Measurements from ENCODE around the gene LILRA1. TPM values are rescaled to one million over a fixed set of nuclear protein-coding genes. Genes with fewer than 3 reads are reported as not detected.

The LILRA1 gene
- total and polyA plus RNA-seq, 10 of the 15 experiments (the other 5 are each of a cell fraction or from before 2014, with no cell fraction given) = 0.04 TPM; not detected in 9

GRCh38 chr19:54650108-54650655 lies 56.8 kb downstream of the LILRA1 start:
- BruUV-seq (replicated peaks) = no TSS peak
- POLR2A ChIA-PET = interaction anchor here (0.6 kb wide), 1 partner anchor 366 kb away, joined by 3 read pairs; no protein-coding TSS in a partner anchor

More at GRCh38 chr19:54650108-54650655, 56.8 kb downstream of the LILRA1 start:
- H3K79me2 ChIP-seq (ENCODE audit: control insufficient read depth, insufficient read depth, low read length) = no peaks in the 10 kb centered on the region
- H3K27ac ChIP-seq (ENCODE audit: control insufficient read depth, insufficient read depth) = no peak overlapping the region
- H3K4me1 ChIP-seq (ENCODE audit: control insufficient read depth, insufficient read depth, low read length) = peaks cover 7% of the 10 kb centered on the region
- 55% methylated on average over 5 of the region's 6 CpGs for WGBS (ENCODE audit: insufficient coverage, insufficient replicate concordance, low lambda C conversion rate, missing lambda C conversion rate)
- no peak for FAIRE-seq
- no peak for TF ChIP-seq NR2F1 (conservative IDR thresholded peaks at IDR 0.05)
- no peak for TF ChIP-seq STAT1 (conservative IDR thresholded peaks at IDR 0.05)
- TF ChIP-seq BCL11A (IDR thresholded peaks at IDR 0.05; ENCODE audit: low read depth, low read length) = no peak
- no peak overlapping the region for H3K4me2 ChIP-seq (ENCODE audit: control insufficient read depth, insufficient read depth)
- ChIA-PET RAD21 (ENCODE audit: unreplicated experiment) (interaction anchor here (0.8 to 7.8 kb wide), 3 partner anchors 12 to 170 kb away, joined by 3 to 189 read pairs (median 59); no protein-coding TSS in a partner anchor), CTCF (interaction anchor here (1.1 to 20.7 kb wide), 5 partner anchors 12 to 170 kb away, joined by 3 to 842 read pairs (median 54); partner anchors contain the start of gene LILRB4), SMC1A (ENCODE audit: uncharacterized antibody, unreplicated experiment) (interaction anchor here (0.6 to 8.0 kb wide), 8 partner anchors 15 to 266 kb away, joined by 3 to 268 read pairs (median 12); no protein-coding TSS in a partner anchor)
- H3K9me3 ChIP-seq (replicated peaks; ENCODE audit: control insufficient read depth, insufficient read depth, low read length) = no peaks in the 10 kb centered on the region; the same call in 2 of the 3 replicates
- no peak overlapping the region for H3K9ac ChIP-seq (ENCODE audit: control insufficient read depth, insufficient read depth, low read length)
- intact Hi-C loops (cut with micrococcal nuclease; ENCODE audit: unreplicated experiment) (no loop called here), in situ Hi-C loops (cut with MboI) (loop anchor here (5.0 kb wide), 1 partner anchor 173 kb away; no protein-coding TSS in a partner anchor)
- no peak overlapping the region for H2AFZ ChIP-seq (ENCODE audit: control insufficient read depth, low read depth, low read length)
- no peaks in the 10 kb centered on the region for H4K20me1 ChIP-seq (ENCODE audit: control insufficient read depth, insufficient read depth)
- no peak overlapping the region for H3K4me3 ChIP-seq
- no peaks in the 10 kb centered on the region for H3K27me3 ChIP-seq (replicated peaks in 1 of 2; ENCODE audit: control insufficient read depth in 2 of 2, insufficient read depth in 2 of 2, low read length in 1 of 2)
- no peak for DNase-seq (ENCODE audit: low read depth, low spot score)
- no peak for ATAC-seq
- no peaks in the 10 kb centered on the region for H3K36me3 ChIP-seq (ENCODE audit: control insufficient read depth in 2 of 2, insufficient read depth in 2 of 2, low read length in 1 of 2)

Small RNAs within 50 kb of the gene (microRNA-seq; reads per million reads assigned to microRNA genes)
- gene MIR8061 = not detected

Small RNAs within 50 kb of the gene (small RNA-seq; reads per million reads assigned to genes)
- gene AC245036.2 (not detected), gene AC245036.3 (not detected), gene MIR8061 (not detected)

Other genes starting within 250 kb of the LILRA1 start
Only the 7 nearest of the 15 such genes appear.
- gene LENG9, start 129.9 kb upstream of the LILRA1 start, total RNA-seq (2014; rRNA removed) = 2.9 and 4.0 TPM in 2 replicates
- 0.76 and 0.78 TPM in 2 replicates for gene LENG9, start 129.9 kb upstream of the LILRA1 start, total RNA-seq (2014; rRNA removed; fragmentation: Illumina TruSeq; extraction: Trizol)
- gene LENG9, start 129.9 kb upstream of the LILRA1 start, total RNA-seq (2021) = 2.5 and 3.5 TPM in 2 replicates
- gene LENG9, start 129.9 kb upstream of the LILRA1 start, polyA plus RNA-seq (2011; rRNA removed) = 0.09 and 0.20 TPM in 2 replicates
- gene LENG9, start 129.9 kb upstream of the LILRA1 start, polyA plus RNA-seq (2014; fragmentation: Illumina TruSeq; extraction: Trizol) = 0.11 and 0.46 TPM in 2 replicates
- gene LENG9, start 129.9 kb upstream of the LILRA1 start, polyA plus RNA-seq (2014; fragmentation: Nextera tagmentation; extraction: Ambion mirVana) = 1 to 10 TPM in 1 of 2 experiments, under 1 TPM in 1; 0.18 to 1.7 TPM
- 2.1 and 2.7 TPM in 2 replicates for gene LENG9, start 129.9 kb upstream of the LILRA1 start, polyA plus RNA-seq (2014; rRNA removed)
- under 1 TPM in 1 of 2 experiments, not detected in 1; 0.09 TPM for gene LENG9, start 129.9 kb upstream of the LILRA1 start, polyA plus RNA-seq (2016; fragmentation: Nextera tagmentation; extraction: Ambion mirVana)
- 1.3 and 1.8 TPM in 2 replicates for gene CDC42EP5, start 120.3 kb upstream of the LILRA1 start, total RNA-seq (2014; rRNA removed)
- gene CDC42EP5, start 120.3 kb upstream of the LILRA1 start, total RNA-seq (2014; rRNA removed; fragmentation: Illumina TruSeq; extraction: Trizol) = 1.2 TPM in 1 of 2 replicates, not detected in the other
- 1.4 and 1.5 TPM in 2 replicates for gene CDC42EP5, start 120.3 kb upstream of the LILRA1 start, total RNA-seq (2021)
- 0.40 and 0.42 TPM in 2 replicates for gene CDC42EP5, start 120.3 kb upstream of the LILRA1 start, polyA plus RNA-seq (2011; rRNA removed)
- not detected in 2 replicates for gene CDC42EP5, start 120.3 kb upstream of the LILRA1 start, polyA plus RNA-seq (2014; fragmentation: Illumina TruSeq; extraction: Trizol)
- gene CDC42EP5, start 120.3 kb upstream of the LILRA1 start, polyA plus RNA-seq (2014; fragmentation: Nextera tagmentation; extraction: Ambion mirVana) = not detected
- 1.1 and 1.4 TPM in 2 replicates for gene CDC42EP5, start 120.3 kb upstream of the LILRA1 start, polyA plus RNA-seq (2014; rRNA removed)
- not detected for gene CDC42EP5, start 120.3 kb upstream of the LILRA1 start, polyA plus RNA-seq (2016; fragmentation: Nextera tagmentation; extraction: Ambion mirVana)
- not detected in 2 replicates for gene LAIR2, start 90.8 kb upstream of the LILRA1 start, total RNA-seq (2014; rRNA removed)
- not detected in 2 replicates for gene LAIR2, start 90.8 kb upstream of the LILRA1 start, total RNA-seq (2014; rRNA removed; fragmentation: Illumina TruSeq; extraction: Trizol)
- gene LAIR2, start 90.8 kb upstream of the LILRA1 start, total RNA-seq (2021) = not detected in 2 replicates
- 0.26 TPM in 1 of 2 replicates, not detected in the other for gene LAIR2, start 90.8 kb upstream of the LILRA1 start, polyA plus RNA-seq (2011; rRNA removed)
- gene LAIR2, start 90.8 kb upstream of the LILRA1 start, polyA plus RNA-seq (2014; fragmentation: Illumina TruSeq; extraction: Trizol) = not detected in 2 replicates
- gene LAIR2, start 90.8 kb upstream of the LILRA1 start, polyA plus RNA-seq (2014; fragmentation: Nextera tagmentation; extraction: Ambion mirVana) = not detected
- not detected in 2 replicates for gene LAIR2, start 90.8 kb upstream of the LILRA1 start, polyA plus RNA-seq (2014; rRNA removed)
- gene LAIR2, start 90.8 kb upstream of the LILRA1 start, polyA plus RNA-seq (2016; fragmentation: Nextera tagmentation; extraction: Ambion mirVana) = not detected
- gene LILRA2, start 19.8 kb upstream of the LILRA1 start, total RNA-seq (2014; rRNA removed) = 0.38 and 0.51 TPM in 2 replicates
- gene LILRA2, start 19.8 kb upstream of the LILRA1 start, total RNA-seq (2014; rRNA removed; fragmentation: Illumina TruSeq; extraction: Trizol) = 0.40 and 0.60 TPM in 2 replicates
- 1.1 and 1.5 TPM in 2 replicates for gene LILRA2, start 19.8 kb upstream of the LILRA1 start, total RNA-seq (2021)
- 0.10 and 0.20 TPM in 2 replicates for gene LILRA2, start 19.8 kb upstream of the LILRA1 start, polyA plus RNA-seq (2011; rRNA removed)
- 0.13 and 0.91 TPM in 2 replicates for gene LILRA2, start 19.8 kb upstream of the LILRA1 start, polyA plus RNA-seq (2014; fragmentation: Illumina TruSeq; extraction: Trizol)
- under 1 TPM; 0.16 to 0.24 TPM for gene LILRA2, start 19.8 kb upstream of the LILRA1 start, polyA plus RNA-seq (2014; fragmentation: Nextera tagmentation; extraction: Ambion mirVana)
- 1.1 and 1.8 TPM in 2 replicates for gene LILRA2, start 19.8 kb upstream of the LILRA1 start, polyA plus RNA-seq (2014; rRNA removed)
- gene LILRA2, start 19.8 kb upstream of the LILRA1 start, polyA plus RNA-seq (2016; fragmentation: Nextera tagmentation; extraction: Ambion mirVana) = under 1 TPM; 0.43 TPM
- gene LILRB1, start 36.9 kb downstream of the LILRA1 start, total RNA-seq (2014; rRNA removed) = 49.4 and 59.7 TPM in 2 replicates
- gene LILRB1, start 36.9 kb downstream of the LILRA1 start, total RNA-seq (2014; rRNA removed; fragmentation: Illumina TruSeq; extraction: Trizol) = 39.8 and 40.9 TPM in 2 replicates
- gene LILRB1, start 36.9 kb downstream of the LILRA1 start, total RNA-seq (2021) = 61.5 and 70.5 TPM in 2 replicates
- gene LILRB1, start 36.9 kb downstream of the LILRA1 start, polyA plus RNA-seq (2011; rRNA removed) = 36.2 and 66.8 TPM in 2 replicates
- 30.5 and 56.8 TPM in 2 replicates for gene LILRB1, start 36.9 kb downstream of the LILRA1 start, polyA plus RNA-seq (2014; fragmentation: Illumina TruSeq; extraction: Trizol)
- 10 to 100 TPM in 1 of 2 experiments, 1 to 10 TPM in 1; 4.9 to 15.9 TPM for gene LILRB1, start 36.9 kb downstream of the LILRA1 start, polyA plus RNA-seq (2014; fragmentation: Nextera tagmentation; extraction: Ambion mirVana)
- 92.2 and 96.2 TPM in 2 replicates for gene LILRB1, start 36.9 kb downstream of the LILRA1 start, polyA plus RNA-seq (2014; rRNA removed)
- gene LILRB1, start 36.9 kb downstream of the LILRA1 start, polyA plus RNA-seq (2016; fragmentation: Nextera tagmentation; extraction: Ambion mirVana) = 10 to 100 TPM; 41.8 to 43.3 TPM
- gene LILRB4, start 69.4 kb downstream of the LILRA1 start, total RNA-seq (2014; rRNA removed) = 18.3 and 18.4 TPM in 2 replicates
- gene LILRB4, start 69.4 kb downstream of the LILRA1 start, total RNA-seq (2014; rRNA removed; fragmentation: Illumina TruSeq; extraction: Trizol) = 16.2 and 16.5 TPM in 2 replicates
- gene LILRB4, start 69.4 kb downstream of the LILRA1 start, total RNA-seq (2021) = 25.2 and 26.0 TPM in 2 replicates
- 1.5 and 3.1 TPM in 2 replicates for gene LILRB4, start 69.4 kb downstream of the LILRA1 start, polyA plus RNA-seq (2011; rRNA removed)
- gene LILRB4, start 69.4 kb downstream of the LILRA1 start, polyA plus RNA-seq (2014; fragmentation: Illumina TruSeq; extraction: Trizol) = 17.4 and 28.7 TPM in 2 replicates
- gene LILRB4, start 69.4 kb downstream of the LILRA1 start, polyA plus RNA-seq (2014; fragmentation: Nextera tagmentation; extraction: Ambion mirVana) = 1 to 10 TPM; 2.0 to 4.9 TPM
- 39.8 and 39.9 TPM in 2 replicates for gene LILRB4, start 69.4 kb downstream of the LILRA1 start, polyA plus RNA-seq (2014; rRNA removed)
- gene LILRB4, start 69.4 kb downstream of the LILRA1 start, polyA plus RNA-seq (2016; fragmentation: Nextera tagmentation; extraction: Ambion mirVana) = 10 to 100 TPM; 14.3 to 15.5 TPM
- gene KIR3DL3, start 130.8 kb downstream of the LILRA1 start, total RNA-seq (2014; rRNA removed) = not detected in 2 replicates
- gene KIR3DL3, start 130.8 kb downstream of the LILRA1 start, total RNA-seq (2014; rRNA removed; fragmentation: Illumina TruSeq; extraction: Trizol) = not detected in 2 replicates
- not detected in 2 replicates for gene KIR3DL3, start 130.8 kb downstream of the LILRA1 start, total RNA-seq (2021)
- gene KIR3DL3, start 130.8 kb downstream of the LILRA1 start, polyA plus RNA-seq (2011; rRNA removed) = not detected in 2 replicates
- gene KIR3DL3, start 130.8 kb downstream of the LILRA1 start, polyA plus RNA-seq (2014; fragmentation: Illumina TruSeq; extraction: Trizol) = not detected in 2 replicates
- gene KIR3DL3, start 130.8 kb downstream of the LILRA1 start, polyA plus RNA-seq (2014; fragmentation: Nextera tagmentation; extraction: Ambion mirVana) = not detected
- not detected in 2 replicates for gene KIR3DL3, start 130.8 kb downstream of the LILRA1 start, polyA plus RNA-seq (2014; rRNA removed)
- not detected for gene KIR3DL3, start 130.8 kb downstream of the LILRA1 start, polyA plus RNA-seq (2016; fragmentation: Nextera tagmentation; extraction: Ambion mirVana)

All from GM12878 (cell line).